Mesendoderm (in vitro differentiated cells): Measurements from ENCODE around the gene VAMP2.

Source experiments
- DNase-seq: peaks from one replicate; pipeline ENCODE4 v3.0.0; 2013
- H2AK5ac ChIP-seq: 2 replicates; pipeline ENCODE4 v1.6.1; 2013; ENCODE audit warnings: low read length, inconsistent platforms
- H2BK120ac ChIP-seq: 2 replicates; pipeline ENCODE4 v1.6.1; 2013; ENCODE audit warnings: low read depth, mild to moderate bottlenecking, low read length, moderate library complexity, mixed read lengths
- H2BK15ac ChIP-seq: replicated peaks from 2 replicates; pipeline ENCODE4 v1.6.1; 2013; ENCODE audit warnings: low read depth, mild to moderate bottlenecking, moderate library complexity
- H2BK5ac ChIP-seq: 2 replicates; pipeline ENCODE4 v1.6.1; 2013; ENCODE audit warnings: low read length, inconsistent platforms
- H3K18ac ChIP-seq: 2 replicates; pipeline ENCODE4 v1.6.1; 2013; ENCODE audit warnings: mild to moderate bottlenecking, low read length, mixed read lengths
- H3K23ac ChIP-seq: one replicate; pipeline ENCODE4 v1.6.1; 2013; ENCODE audit warnings: low read length
- H3K27ac ChIP-seq: 2 replicates; pipeline ENCODE4 v1.5.1; 2013; ENCODE audit warnings: low read depth, mild to moderate bottlenecking, inconsistent platforms, low read length, moderate library complexity
- H3K27me3 ChIP-seq: 2 replicates; pipeline ENCODE4 v1.6.1; 2013; ENCODE audit warnings: low read length, control low read depth, mild to moderate bottlenecking, inconsistent platforms; ENCODE audit not compliant: insufficient read depth, poor library complexity
- H3K36me3 ChIP-seq: 2 replicates; pipeline ENCODE4 v1.6.1; 2013; ENCODE audit warnings: low read length, inconsistent platforms; ENCODE audit not compliant: control insufficient read depth, insufficient read depth
- H3K4ac ChIP-seq: one replicate; pipeline ENCODE4 v1.6.1; 2013; ENCODE audit warnings: low read depth, mild to moderate bottlenecking, low read length, moderate library complexity
- H3K4me1 ChIP-seq: 2 replicates; pipeline ENCODE4 v1.6.1; 2013; ENCODE audit warnings: low read depth, low read length, inconsistent platforms; ENCODE audit not compliant: control insufficient read depth
- H3K4me2 ChIP-seq: 2 replicates; pipeline ENCODE4 v1.6.1; 2013; ENCODE audit warnings: low read length
- H3K4me3 ChIP-seq: 2 replicates; pipeline ENCODE4 v1.5.1; 2013; ENCODE audit warnings: mild to moderate bottlenecking, low read length
- H3K56ac ChIP-seq: one replicate; pipeline ENCODE4 v1.6.1; 2013; ENCODE audit warnings: low read length
- H3K79me1 ChIP-seq: 2 replicates; pipeline ENCODE4 v1.6.1; 2013; ENCODE audit warnings: low read length, inconsistent platforms
- H3K79me2 ChIP-seq: 2 replicates; pipeline ENCODE4 v1.6.1; 2013; ENCODE audit warnings: mild to moderate bottlenecking, low read length; ENCODE audit not compliant: control insufficient read depth, insufficient read depth
- H3K9ac ChIP-seq: 2 replicates; pipeline ENCODE4 v1.6.1; 2013; ENCODE audit warnings: low read length, inconsistent platforms
- H4K5ac ChIP-seq: one replicate; pipeline ENCODE4 v1.6.1; 2013; ENCODE audit warnings: low read length
- H4K8ac ChIP-seq: one replicate; pipeline ENCODE4 v1.6.1; 2013; ENCODE audit warnings: low read depth, mild to moderate bottlenecking, control low read depth, low read length, moderate library complexity
- WGBS: extraction: QIAGEN DNeasy Blood & Tissue Kit; methylation state at CpG from one replicate; pipeline ENCODE4 v1.1.7; 2013; ENCODE audit warnings: low lambda C conversion rate, missing lambda C conversion rate; ENCODE audit not compliant: insufficient coverage; ENCODE audit errors: extremely low coverage; 5-methylcytosine and 5-hydroxymethylcytosine counted together

VAMP2 gene

DNA sequence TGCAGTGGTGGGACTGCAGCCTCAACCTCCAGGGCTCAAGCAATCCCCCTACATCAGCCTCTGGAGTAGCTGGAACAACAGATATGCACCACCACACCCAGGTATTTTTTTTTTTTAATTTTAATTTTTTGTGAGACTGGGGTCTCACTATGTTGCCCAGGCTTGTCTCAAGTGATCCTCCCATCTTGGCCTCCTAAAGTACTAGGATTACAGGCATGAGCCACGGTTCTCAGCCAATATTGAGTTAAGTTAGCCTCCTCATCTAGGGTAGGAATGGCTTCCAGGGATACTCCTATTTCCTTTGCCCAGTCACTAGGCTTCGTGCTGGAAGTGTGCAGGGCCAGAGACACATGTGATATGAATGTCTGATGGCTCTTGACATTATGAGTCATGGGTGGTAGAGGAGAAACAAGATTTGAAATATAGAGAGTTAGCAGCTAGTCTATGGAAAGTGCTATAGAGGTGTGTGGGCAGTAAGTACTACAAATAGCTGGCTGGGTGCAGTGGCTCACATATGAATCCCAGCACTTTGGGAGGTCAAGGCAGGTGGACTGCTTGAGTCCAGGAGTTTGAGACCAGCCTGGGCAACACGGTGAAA lies 30.8 kb downstream of the VAMP2 start:
- Histone ChIP-seq H3K27me3 (peaks cover 3% of the 10 kb centered on the region), H3K4me2 (no peak overlapping the region), H3K27ac (no peak overlapping the region), H3K79me2 (no peaks in the 10 kb centered on the region), H2BK5ac (no peak overlapping the region), H4K8ac (no peak overlapping the region), H3K18ac (no peak overlapping the region), H2BK120ac (no peak overlapping the region), H2AK5ac (no peak overlapping the region), H2BK15ac (no peak overlapping the region), H3K56ac (no peak overlapping the region), H3K4ac (no peak overlapping the region), H3K23ac (no peak overlapping the region), H3K4me3 (no peak overlapping the region), H3K9ac (no peak overlapping the region), H4K5ac (no peak overlapping the region), H3K79me1 (no peaks in the 10 kb centered on the region), H3K4me1 (no peaks in the 10 kb centered on the region), H3K36me3 (no peaks in the 10 kb centered on the region)
- DNase-seq, result no peak
- WGBS, result no CpG with 5 or more reads among the region's 3 CpGs

GRCh38 chr17:8128125-8128784 lies 34.5 kb downstream of the VAMP2 start:
- H3K27ac ChIP-seq, result no peak overlapping the region
- no peak overlapping the region for H3K9ac ChIP-seq
- H3K23ac ChIP-seq, result no peak overlapping the region
- no CpG with 5 or more reads among the region's 14 CpGs for WGBS
- no peak overlapping the region for H4K5ac ChIP-seq
- no peak overlapping the region for H2BK120ac ChIP-seq
- no peaks in the 10 kb centered on the region for H3K79me2 ChIP-seq
- H3K4me3 ChIP-seq, result no peak overlapping the region
- DNase-seq, result no peak
- no peak overlapping the region for H2BK15ac ChIP-seq
- no peaks in the 10 kb centered on the region for H3K36me3 ChIP-seq
- no peak overlapping the region for H3K18ac ChIP-seq
- H3K79me1 ChIP-seq, result no peaks in the 10 kb centered on the region
- no peak overlapping the region for H3K56ac ChIP-seq
- no peak overlapping the region for H3K4ac ChIP-seq
- no peak overlapping the region for H2AK5ac ChIP-seq
- H3K4me2 ChIP-seq, result no peak overlapping the region
- peaks cover 4% of the 10 kb centered on the region for H3K4me1 ChIP-seq
- H4K8ac ChIP-seq, result no peak overlapping the region
- H3K27me3 ChIP-seq, result peaks cover 13% of the 10 kb centered on the region
- no peak overlapping the region for H2BK5ac ChIP-seq

DNA sequence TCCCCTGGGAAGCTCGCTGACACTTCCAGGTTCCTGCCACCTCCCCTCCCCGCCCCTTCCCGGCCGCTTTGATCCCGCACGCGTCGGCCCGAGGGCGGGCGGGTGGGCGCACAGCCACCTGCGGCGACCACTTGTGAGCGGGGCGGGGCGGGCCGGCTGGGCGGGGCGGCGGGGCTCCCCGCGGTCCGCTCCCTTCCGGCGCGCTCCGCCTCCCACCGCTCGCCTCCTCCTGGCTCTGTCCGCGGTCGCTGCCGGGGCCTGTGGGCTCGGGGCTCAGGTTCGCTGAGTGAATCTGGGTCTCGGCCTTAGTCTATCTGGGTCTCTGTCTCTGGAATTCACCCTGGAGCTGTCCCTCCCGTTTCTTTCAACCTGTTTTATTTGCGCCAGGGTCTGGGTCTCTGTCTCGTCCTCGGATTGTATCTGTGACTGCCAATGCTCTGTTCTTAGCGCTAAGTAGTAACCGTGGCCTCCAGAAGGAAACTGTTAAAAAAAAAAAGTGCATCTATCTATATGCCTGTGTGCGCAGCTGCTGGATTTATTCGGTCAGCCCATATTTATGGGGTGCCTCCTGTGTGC lies 36.2 kb downstream of the VAMP2 start:
- Histone ChIP-seq H3K27me3 (peaks cover 20% of the 10 kb centered on the region), H3K56ac (peak overlapping the region; percentile 62), H3K4me1 (peaks cover 4% of the 10 kb centered on the region), H3K36me3 (no peaks in the 10 kb centered on the region), H2AK5ac (no peak overlapping the region), H3K27ac (no peak overlapping the region), H3K4me3 (peak overlapping the region; percentile 71), H3K4ac (no peak overlapping the region), H3K4me2 (peak overlapping the region; percentile 92), H2BK15ac (no peak overlapping the region), H4K8ac (no peak overlapping the region), H3K23ac (no peak overlapping the region), H3K79me1 (no peaks in the 10 kb centered on the region), H2BK120ac (no peak overlapping the region), H4K5ac (no peak overlapping the region), H3K18ac (no peak overlapping the region), H2BK5ac (no peak overlapping the region), H3K79me2 (no peaks in the 10 kb centered on the region), H3K9ac (peak overlapping the region; percentile 24)
- no CpG with 5 or more reads among the region's 45 CpGs for WGBS
- peak; percentile 45 for DNase-seq

DNA sequence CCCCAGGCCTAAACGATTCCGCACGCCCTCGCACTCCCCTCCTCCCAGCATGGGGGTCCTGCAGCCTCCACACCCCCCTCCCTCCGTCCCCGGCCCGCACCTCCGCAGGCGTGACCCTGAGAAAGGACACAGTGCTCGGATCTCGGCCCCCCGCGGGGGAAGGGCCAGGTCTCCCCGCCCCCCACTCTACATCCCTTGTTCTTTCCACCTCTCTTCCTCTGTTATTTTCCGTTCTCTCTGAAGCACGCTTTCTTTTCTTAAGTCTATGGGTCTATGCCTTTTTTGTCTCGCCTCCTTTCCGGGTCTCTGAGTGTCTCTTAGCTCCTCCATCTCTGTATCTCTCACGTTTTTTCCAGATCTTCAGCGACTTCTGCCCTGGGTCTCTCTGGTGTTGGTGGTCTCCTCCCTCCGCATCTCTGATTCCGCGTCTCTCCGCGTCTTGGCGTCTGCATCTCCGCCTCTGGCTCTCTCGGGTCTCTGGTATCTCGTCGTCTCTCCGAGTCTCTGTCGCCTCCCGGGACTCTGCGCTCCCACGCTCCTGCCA lies 36.7 kb downstream of the VAMP2 start:
- peak overlapping the region; percentile 62 for H3K56ac ChIP-seq
- no peak overlapping the region for H2BK5ac ChIP-seq
- peak overlapping the region; percentile 92 for H3K4me2 ChIP-seq
- no peaks in the 10 kb centered on the region for H3K79me2 ChIP-seq
- H3K79me1 ChIP-seq, result no peaks in the 10 kb centered on the region
- no peak overlapping the region for H3K27ac ChIP-seq
- DNase-seq, result peak; percentile 74
- WGBS, result no CpG with 5 or more reads among the region's 35 CpGs
- H2BK15ac ChIP-seq, result no peak overlapping the region
- H3K36me3 ChIP-seq, result no peaks in the 10 kb centered on the region
- no peak overlapping the region for H4K5ac ChIP-seq
- H3K4me3 ChIP-seq, result peak overlapping the region; percentile 71
- no peak overlapping the region for H2AK5ac ChIP-seq
- peaks cover 20% of the 10 kb centered on the region for H3K27me3 ChIP-seq
- H3K18ac ChIP-seq, result no peak overlapping the region
- H3K4ac ChIP-seq, result no peak overlapping the region
- H3K9ac ChIP-seq, result peak overlapping the region; percentile 38
- H3K4me1 ChIP-seq, result peaks cover 4% of the 10 kb centered on the region
- H4K8ac ChIP-seq, result no peak overlapping the region
- no peak overlapping the region for H2BK120ac ChIP-seq
- no peak overlapping the region for H3K23ac ChIP-seq

DNA sequence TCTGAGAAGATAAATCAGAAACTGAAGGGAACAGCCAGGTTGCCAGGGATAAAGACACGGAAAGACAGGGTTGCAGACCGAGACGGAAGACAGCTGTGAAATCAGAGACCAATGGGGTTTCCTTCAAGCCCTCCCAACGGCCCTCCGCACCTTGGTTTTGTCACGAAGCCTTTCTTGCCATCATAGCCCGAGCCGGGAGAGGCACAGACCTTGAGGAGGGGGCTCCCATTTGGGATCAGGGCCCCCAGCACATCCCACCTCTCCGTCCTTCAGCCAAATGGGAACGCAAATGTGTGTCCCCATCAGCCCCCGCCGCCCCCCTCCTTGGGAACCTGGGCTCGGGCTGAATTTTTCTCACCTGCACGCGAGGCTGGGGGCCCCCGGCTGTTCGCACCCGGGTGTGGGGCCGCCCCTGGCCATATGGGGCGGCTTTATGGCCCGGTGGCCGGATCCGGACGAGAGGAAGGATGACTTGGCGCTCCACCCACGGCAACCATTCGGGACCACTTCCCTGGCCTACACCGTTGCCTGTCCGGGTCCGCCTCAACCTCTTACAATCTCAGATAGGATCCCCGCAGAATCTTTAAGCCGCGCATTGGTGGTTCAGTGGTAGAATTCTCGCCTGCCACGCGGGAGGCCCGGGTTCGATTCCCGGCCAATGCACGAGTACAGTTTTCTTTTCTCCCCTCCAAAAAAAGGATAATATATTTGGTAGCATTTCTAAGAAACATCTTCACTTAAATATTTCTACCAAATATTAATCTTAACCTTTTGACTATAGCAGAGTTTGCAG lies 37.4 kb downstream of the VAMP2 start:
- H3K36me3 ChIP-seq, result no peaks in the 10 kb centered on the region
- no peak overlapping the region for H2BK15ac ChIP-seq
- peak; percentile 86 for DNase-seq
- peak overlapping the region; percentile 39 for H3K9ac ChIP-seq
- no peak overlapping the region for H4K8ac ChIP-seq
- H4K5ac ChIP-seq, result no peak overlapping the region
- H3K56ac ChIP-seq, result peak overlapping the region; percentile 62
- peaks cover 20% of the 10 kb centered on the region for H3K27me3 ChIP-seq
- H3K27ac ChIP-seq, result no peak overlapping the region
- no peak overlapping the region for H2BK5ac ChIP-seq
- H2BK120ac ChIP-seq, result no peak overlapping the region
- WGBS, result no CpG with 5 or more reads among the region's 40 CpGs
- peak overlapping the region; percentile 71 for H3K4me3 ChIP-seq
- H3K18ac ChIP-seq, result no peak overlapping the region
- no peak overlapping the region for H3K4ac ChIP-seq
- H3K4me2 ChIP-seq, result peak overlapping the region; percentile 92
- H3K23ac ChIP-seq, result no peak overlapping the region
- no peaks in the 10 kb centered on the region for H3K79me1 ChIP-seq
- H3K4me1 ChIP-seq, result peaks cover 4% of the 10 kb centered on the region
- H2AK5ac ChIP-seq, result no peak overlapping the region
- H3K79me2 ChIP-seq, result no peaks in the 10 kb centered on the region
